ENCODE results near the gene TEX44.
"Not testable (repeated sequence)": the region's sequence is repeated elsewhere in the genome, so short reads cannot be mapped to it uniquely, and the experiment has no call there.

GRCh38 chr2:231578655-231579054 is 14.0 kb upstream of the TEX44 start:
- not testable (repeated sequence) for TF ChIP-seq CTCF (IDR thresholded peaks at IDR 0.05; ENCODE audit: insufficient read depth, low read depth, low read length); EZH2 (IDR thresholded peaks at IDR 0.05; ENCODE audit: insufficient read depth, low read length)

Measured in astrocyte (in vitro differentiated cells and primary cell).